Naive thymus-derived CD8-positive, alpha-beta T cell (primary cell): ENCODE results near the gene MRPL14. TPM values are rescaled to one million over a fixed set of nuclear protein-coding genes. Genes with fewer than 3 reads are reported as not detected.

Source experiments
- ATAC-seq, 2 donors: fragments of 150-1000 bp; cut with Tn5 transposase in 1 of 2; sonication (Bioruptor Pico), chemical (Tn5 transposase) in 1 of 2; 1 replicate in 1 of 2; 2 replicates in 1 of 2; pipeline ENCODE4 v1.10.0; 2021; ENCODE audit warnings: mild to moderate bottlenecking in 2 of 2, moderate library complexity in 2 of 2
- POLR2A ChIA-PET: fragments of 350-600 bp; sonication (Branson Sonifier 250); formaldehyde crosslinking; loops from one replicate; lab custom pipeline; 2021; ENCODE audit warnings: antibody characterized with exemption; lab: Charles Lee
- DNase-seq, 10 donors: peaks; one replicate each; pipeline versions ENCODE4 v3.0.0 to v3.0.0-alpha.2; 2020 to 2022
- H3K27ac Mint-ChIP-seq, 10 donors: one replicate each; pipeline ENCODE4 v1.8.0; 2020 to 2022; ENCODE audit warnings: mild to moderate bottlenecking in 10 of 10, mixed read lengths in 10 of 10, moderate library complexity in 4 of 10, inconsistent platforms in 1 of 10
- H3K27me3 Mint-ChIP-seq, 5 donors: one replicate each; pipeline ENCODE4 v1.8.0; 2021 to 2022; ENCODE audit warnings: mixed read lengths in 5 of 5
- H3K36me3 Mint-ChIP-seq, 3 donors: one replicate each; pipeline ENCODE4 v1.8.0; 2020 to 2022; ENCODE audit warnings: mixed read lengths in 3 of 3, mild to moderate bottlenecking in 2 of 3, inconsistent platforms in 1 of 3
- H3K4me1 Mint-ChIP-seq, 4 donors: one replicate each; pipeline ENCODE4 v1.8.0; 2021 to 2022; ENCODE audit warnings: mixed read lengths in 4 of 4
- H3K4me3 Mint-ChIP-seq, 10 donors: one replicate each; pipeline ENCODE4 v1.8.0; 2020 to 2022; ENCODE audit warnings: mild to moderate bottlenecking in 10 of 10, mixed read lengths in 10 of 10, moderate library complexity in 6 of 10, inconsistent platforms in 1 of 10
- H3K9me3 Mint-ChIP-seq, 9 donors: one replicate each; pipeline ENCODE4 v1.8.0; 2020 to 2022; ENCODE audit warnings: mixed read lengths in 9 of 9, mild to moderate bottlenecking in 3 of 9, inconsistent platforms in 1 of 9, moderate library complexity in 1 of 9
- polyA plus RNA-seq, 3 donors: library from polyadenylated mRNA; unstranded; fragments of 300-500 nt; fragmentation: Illumina TruSeq; gene quantifications; one replicate each; pipeline ENCODE4 v1.2.3, GENCODE V29; 2021
- total RNA-seq, 8 experiments: library from RNA in 2 of 8; stranded (reverse) in 2 of 8; gene quantifications; one replicate each; pipeline ENCODE4 v1.2.3 and lab custom pipeline; 2021 to 2026

MRPL14 gene
- total RNA-seq (10 to 100 TPM; 17.0 to 20.4 TPM), polyA plus RNA-seq (10 to 100 TPM; 76.5 to 89.3 (median 80.3) TPM), total RNA-seq (lab: John Stamatoyannopoulos, UW) (3.4 to 57.9 (median 13.1) reads per million in 6 experiments)

DNA sequence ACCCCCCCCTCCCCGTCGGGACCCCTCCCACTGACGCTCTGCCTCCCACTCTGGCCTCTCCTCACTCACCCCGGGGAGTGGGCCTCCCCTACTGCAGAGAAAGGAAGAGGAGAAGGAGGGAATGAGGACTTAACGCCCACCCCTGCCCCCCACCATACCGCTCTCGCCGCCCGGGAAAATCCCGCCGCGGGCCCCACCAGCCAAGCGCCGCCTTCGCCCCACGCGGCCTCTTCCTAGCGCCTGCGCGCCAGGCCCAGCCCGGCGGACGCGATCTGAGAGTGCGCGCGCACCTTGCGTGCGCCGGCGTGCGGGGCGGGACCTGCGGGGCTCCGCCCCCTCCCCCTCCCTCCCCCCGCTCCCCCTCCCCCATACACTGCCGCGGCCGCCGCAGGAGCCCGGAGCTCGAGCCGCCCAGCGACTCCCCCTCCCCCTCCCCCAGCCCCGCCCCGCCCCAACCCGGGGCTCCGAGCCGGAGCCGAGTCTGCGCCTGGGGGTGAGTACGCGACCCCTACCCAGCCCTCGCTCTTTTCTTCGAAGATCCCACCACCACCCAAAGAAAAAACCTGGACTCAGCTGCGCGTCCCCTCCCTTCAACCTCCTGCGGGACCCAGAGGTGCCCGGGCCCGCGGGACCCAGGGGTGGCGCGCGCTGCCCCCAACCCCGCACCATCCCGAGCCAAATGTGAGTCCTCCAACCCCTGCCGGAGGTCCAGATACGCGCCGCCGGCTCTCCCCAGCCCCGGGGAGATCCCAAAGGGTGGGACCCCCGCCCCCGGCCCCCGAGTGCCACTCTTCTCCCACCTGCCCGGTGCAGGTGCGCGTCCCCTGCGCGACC lies at the start of gene MRPL14, which contains the start of gene TMEM63B:
MRPL14 (minus strand) TSS at position 267 of the 834 bp plus-strand sequence. CDS start 10,841 bp downstream, outside the sequence.
TMEM63B (plus strand) TSS at position 369 of the 834 bp plus-strand sequence. CDS start 7,031 bp downstream, outside the sequence.
- H3K27me3 Mint-ChIP-seq, result no peaks in the 10 kb centered on the region
- ATAC-seq, result peak; percentile 89
- peaks cover 0 to 5% (median 0%) of the 10 kb centered on the region in 3 donors for H3K36me3 Mint-ChIP-seq
- POLR2A ChIA-PET, result interaction anchor here (1.4 kb wide), 1 partner anchor 120 kb away, joined by 6 read pairs; the partner anchor contains the start of gene HSP90AB1
- DNase-seq, result peak; percentile 83 to 95 (median 90)
- peak within 1 kb of the TSS; percentile 90 to 99 (median 96) for H3K4me3 Mint-ChIP-seq
- no peaks in the 10 kb centered on the region for H3K9me3 Mint-ChIP-seq
- H3K4me1 Mint-ChIP-seq, result peaks cover 42 to 70% (median 56%) of the 10 kb centered on the region in 4 donors
- peak within 1 kb of the TSS; percentile 88 to 98 (median 96) for H3K27ac Mint-ChIP-seq

DNA sequence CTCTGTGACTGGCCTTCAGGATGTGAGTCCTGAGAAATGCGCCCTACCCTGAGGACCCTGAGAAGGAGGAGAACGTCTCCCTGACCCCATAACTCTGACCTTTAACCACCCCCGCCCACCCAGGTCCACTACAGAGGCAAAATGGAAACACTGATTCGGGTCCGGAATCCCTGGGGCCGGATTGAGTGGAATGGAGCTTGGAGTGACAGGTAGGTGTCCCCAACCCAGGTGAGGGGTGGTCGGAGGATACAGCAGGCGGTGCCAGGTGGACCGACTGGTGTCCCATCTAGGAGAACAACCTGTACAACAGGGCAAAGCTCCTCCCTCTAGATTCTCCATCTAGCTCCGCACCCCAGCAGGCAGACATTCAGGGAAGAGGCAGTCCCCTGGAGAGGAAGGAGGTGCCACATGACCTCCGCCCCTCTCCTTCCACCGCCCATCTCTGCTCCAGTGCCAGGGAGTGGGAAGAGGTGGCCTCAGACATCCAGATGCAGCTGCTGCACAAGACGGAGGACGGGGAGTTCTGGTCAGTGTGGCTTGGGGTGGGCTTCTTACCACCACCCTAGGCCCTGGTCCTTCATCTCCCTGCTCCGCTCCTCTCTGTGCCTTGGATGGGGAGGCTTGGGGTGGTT lies 49.0 kb upstream of the MRPL14 start:
- Mint-ChIP-seq H3K27ac (peak overlapping the region in 6 of 10 donors; percentile 1 to 76 (median 66)), H3K4me1 (peaks cover 10 to 27% (median 19%) of the 10 kb centered on the region in 4 donors), H3K9me3 (no peaks in the 10 kb centered on the region), H3K27me3 (peaks cover 0 to 3% (median 0%) of the 10 kb centered on the region in 5 donors), H3K36me3 (no peaks in the 10 kb centered on the region), H3K4me3 (peak overlapping the region; percentile 11 to 88 (median 72))
- ATAC-seq (no peak), DNase-seq (peak in 1 of 10 donors; percentile 52)
- POLR2A ChIA-PET, result no interaction called here

DNA sequence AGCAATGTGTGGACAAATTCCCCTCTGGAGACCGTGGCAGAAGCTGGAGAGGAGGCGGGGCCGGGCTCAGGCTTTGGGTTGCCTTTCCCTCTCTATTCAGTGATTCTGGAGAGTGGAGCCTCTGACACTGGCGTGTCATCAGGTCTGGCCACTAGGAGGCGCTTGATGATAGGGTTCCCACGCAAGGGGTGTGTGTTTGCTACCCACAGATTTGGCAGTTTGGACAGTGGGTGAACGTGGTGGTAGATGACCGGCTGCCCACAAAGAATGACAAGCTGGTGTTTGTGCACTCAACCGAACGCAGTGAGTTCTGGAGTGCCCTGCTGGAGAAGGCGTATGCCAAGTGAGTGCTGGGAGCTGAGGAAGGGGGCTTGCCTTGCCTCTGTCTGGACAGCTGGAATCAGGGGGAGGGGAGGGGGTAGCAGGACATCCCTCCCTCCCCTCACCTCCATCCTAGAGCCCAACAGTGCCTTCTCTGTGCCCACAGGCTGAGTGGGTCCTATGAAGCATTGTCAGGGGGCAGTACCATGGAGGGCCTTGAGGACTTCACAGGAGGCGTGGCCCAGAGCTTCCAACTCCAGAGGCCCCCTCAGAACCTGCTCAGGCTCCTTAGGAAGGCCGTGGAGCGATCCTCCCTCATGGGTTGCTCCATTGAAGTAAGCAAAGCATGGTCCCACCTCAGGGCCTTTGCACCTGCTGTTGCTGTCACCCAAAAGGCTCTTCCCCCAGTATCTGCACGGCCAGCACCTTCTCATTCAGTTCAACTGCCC lies 45.7 kb upstream of the MRPL14 start:
- no peak overlapping the region for H3K4me3 Mint-ChIP-seq
- peak; percentile 72 to 90 for ATAC-seq
- no peaks in the 10 kb centered on the region for H3K36me3 Mint-ChIP-seq
- POLR2A ChIA-PET, result interaction anchor here (0.8 to 1.0 kb wide), 2 partner anchors 75 to 84 kb away, joined by 4 to 5 read pairs; partner anchors contain the start of gene SLC35B2
- no peaks in the 10 kb centered on the region for H3K9me3 Mint-ChIP-seq
- peaks cover 10 to 26% (median 19%) of the 10 kb centered on the region in 4 donors for H3K4me1 Mint-ChIP-seq
- H3K27ac Mint-ChIP-seq, result peak overlapping the region in 2 of 10 donors; percentile 38 to 76
- DNase-seq, result peak; percentile 60 to 88 (median 71)
- H3K27me3 Mint-ChIP-seq, result peaks cover 0 to 3% (median 0%) of the 10 kb centered on the region in 5 donors

DNA sequence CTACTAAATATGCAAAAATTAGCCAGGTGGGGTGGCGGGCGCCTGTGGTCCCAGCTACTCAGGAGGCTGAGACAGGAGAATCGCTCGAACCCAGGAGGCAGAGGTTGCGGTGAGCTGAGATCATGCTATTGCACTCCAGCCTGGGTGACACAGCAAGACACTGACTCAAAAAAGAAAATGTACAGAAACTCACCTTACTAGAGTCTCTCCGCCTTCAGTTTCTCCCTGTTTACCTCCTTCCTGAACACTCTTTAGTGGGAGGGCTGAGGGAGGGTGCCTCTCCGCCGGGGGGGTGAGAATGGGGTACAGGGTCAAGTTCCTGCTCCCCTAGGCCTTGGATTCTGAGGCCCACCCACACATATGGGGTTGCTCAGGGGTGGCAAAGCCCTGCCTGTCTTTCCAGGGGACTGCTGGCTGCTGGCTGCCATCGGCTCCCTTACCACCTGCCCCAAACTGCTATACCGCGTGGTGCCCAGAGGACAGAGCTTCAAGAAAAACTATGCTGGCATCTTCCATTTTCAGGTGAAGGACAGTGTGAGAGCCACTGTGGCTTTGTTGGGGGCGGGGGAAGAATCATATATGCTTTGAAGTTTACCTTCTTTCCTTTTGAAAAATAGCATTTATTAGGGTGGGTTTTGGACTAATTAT lies 44.8 kb upstream of the MRPL14 start:
- H3K4me3 Mint-ChIP-seq, result peak overlapping the region in 1 of 10 donors; percentile 41
- ATAC-seq (no peak), DNase-seq (peak in 1 of 10 donors; percentile 53)
- peak overlapping the region in 1 of 10 donors; percentile 76 for H3K27ac Mint-ChIP-seq
- H3K4me1 Mint-ChIP-seq, result peaks cover 10 to 19% (median 14%) of the 10 kb centered on the region in 4 donors
- POLR2A ChIA-PET, result interaction anchor here (0.6 kb wide), 1 partner anchor 90 kb away, joined by 3 read pairs; no protein-coding TSS in a partner anchor
- H3K27me3 Mint-ChIP-seq, result peaks cover 0 to 3% (median 0%) of the 10 kb centered on the region in 5 donors
- H3K36me3 Mint-ChIP-seq, result no peaks in the 10 kb centered on the region
- H3K9me3 Mint-ChIP-seq, result no peaks in the 10 kb centered on the region

DNA sequence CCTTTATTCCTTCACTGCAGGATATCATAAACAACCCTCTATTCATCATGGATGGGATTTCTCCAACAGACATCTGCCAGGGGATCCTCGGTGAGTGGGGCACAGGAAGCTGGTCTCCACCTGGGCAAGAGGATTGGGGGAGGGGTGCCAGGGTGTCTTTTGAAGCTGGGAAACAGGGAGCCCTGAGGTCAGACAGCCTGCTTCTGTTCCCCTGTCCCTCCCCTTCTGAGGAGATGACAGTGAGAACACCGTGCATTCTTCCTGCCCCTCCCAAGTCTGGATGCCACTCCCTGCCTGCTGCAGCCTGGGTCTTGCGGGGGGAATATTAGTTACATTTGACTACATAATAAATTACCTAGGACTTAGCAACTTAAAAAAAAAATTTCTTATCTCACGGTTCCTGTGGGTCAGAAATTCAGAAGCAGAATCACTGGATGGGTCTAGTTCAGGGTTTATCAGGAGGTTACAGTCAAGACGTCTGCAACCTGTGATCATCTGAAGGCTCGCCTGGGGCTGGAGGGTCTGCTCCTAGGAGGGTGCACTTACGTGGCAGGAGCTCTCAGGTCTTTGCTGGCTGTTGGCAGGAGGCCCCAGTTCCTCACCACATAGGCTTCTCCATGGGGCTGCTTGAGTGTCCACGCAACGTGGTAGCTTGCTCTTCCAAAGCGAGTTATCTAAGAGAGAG lies 42.8 kb upstream of the MRPL14 start:
- H3K27ac Mint-ChIP-seq, result no peak overlapping the region
- POLR2A ChIA-PET, result interaction anchor here (0.6 kb wide), 2 partner anchors 565 to 1116 kb away, joined by 4 to 5 read pairs; no protein-coding TSS in a partner anchor
- DNase-seq (peak in 1 of 10 donors; percentile 52), ATAC-seq (no peak)
- no peaks in the 10 kb centered on the region for H3K9me3 Mint-ChIP-seq
- no peak overlapping the region for H3K4me3 Mint-ChIP-seq
- H3K27me3 Mint-ChIP-seq, result peaks cover 0 to 5% (median 2%) of the 10 kb centered on the region in 5 donors
- H3K36me3 Mint-ChIP-seq, result no peaks in the 10 kb centered on the region
- peaks cover 2 to 11% (median 8%) of the 10 kb centered on the region in 4 donors for H3K4me1 Mint-ChIP-seq

DNA sequence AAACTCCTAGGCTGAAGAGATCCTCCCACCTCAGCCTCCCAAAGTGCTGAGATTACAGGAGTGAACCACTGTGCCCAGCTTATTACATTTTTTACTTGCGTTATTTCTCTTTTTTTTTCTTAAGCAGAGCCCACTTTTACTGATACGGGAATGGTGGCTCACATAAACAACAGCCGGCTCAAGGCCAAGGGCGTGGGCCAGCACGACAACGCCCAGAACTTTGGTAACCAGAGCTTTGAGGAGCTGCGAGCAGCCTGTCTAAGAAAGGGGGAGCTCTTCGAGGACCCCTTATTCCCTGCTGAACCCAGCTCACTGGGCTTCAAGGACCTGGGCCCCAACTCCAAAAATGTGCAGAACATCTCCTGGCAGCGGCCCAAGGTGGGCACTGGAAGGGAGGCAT lies 41.9 kb upstream of the MRPL14 start:
- peaks cover 2 to 11% (median 9%) of the 10 kb centered on the region in 4 donors for H3K4me1 Mint-ChIP-seq
- H3K9me3 Mint-ChIP-seq, result no peaks in the 10 kb centered on the region
- DNase-seq (no peak), ATAC-seq (no peak)
- no peak overlapping the region for H3K4me3 Mint-ChIP-seq
- H3K27me3 Mint-ChIP-seq, result peaks cover 0 to 9% (median 6%) of the 10 kb centered on the region in 5 donors
- H3K27ac Mint-ChIP-seq, result no peak overlapping the region
- H3K36me3 Mint-ChIP-seq, result no peaks in the 10 kb centered on the region
- POLR2A ChIA-PET, result interaction anchor here (0.6 kb wide), 1 partner anchor 1115 kb away, joined by 5 read pairs; no protein-coding TSS in a partner anchor

DNA sequence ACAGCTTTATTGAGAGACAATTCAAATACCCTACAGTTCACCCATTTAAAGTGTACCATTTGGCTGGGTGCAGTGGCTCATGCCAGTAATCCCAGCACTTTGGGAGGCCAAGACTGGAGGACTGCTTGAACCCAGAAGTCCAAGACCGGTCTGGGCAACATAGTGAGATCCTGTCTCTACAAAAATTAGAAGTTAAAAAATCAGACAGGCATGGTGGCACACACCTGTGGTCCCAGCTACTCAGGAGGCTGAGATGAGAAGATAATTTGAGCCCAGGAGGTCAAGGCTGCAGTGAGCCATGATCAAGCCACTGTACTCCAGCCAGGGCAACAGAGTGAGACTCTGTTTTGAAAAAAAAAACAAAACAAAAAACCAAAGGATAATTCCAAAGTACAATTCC lies 40.3 kb upstream of the MRPL14 start:
- Mint-ChIP-seq H3K4me1 (peaks cover 0 to 7% (median 5%) of the 10 kb centered on the region in 4 donors), H3K4me3 (no peak overlapping the region), H3K9me3 (no peaks in the 10 kb centered on the region), H3K27me3 (peaks cover 6 to 12% (median 9%) of the 10 kb centered on the region in 5 donors), H3K27ac (no peak overlapping the region), H3K36me3 (no peaks in the 10 kb centered on the region)
- no peak for ATAC-seq
- POLR2A ChIA-PET, result no interaction called here
- no peak for DNase-seq

DNA sequence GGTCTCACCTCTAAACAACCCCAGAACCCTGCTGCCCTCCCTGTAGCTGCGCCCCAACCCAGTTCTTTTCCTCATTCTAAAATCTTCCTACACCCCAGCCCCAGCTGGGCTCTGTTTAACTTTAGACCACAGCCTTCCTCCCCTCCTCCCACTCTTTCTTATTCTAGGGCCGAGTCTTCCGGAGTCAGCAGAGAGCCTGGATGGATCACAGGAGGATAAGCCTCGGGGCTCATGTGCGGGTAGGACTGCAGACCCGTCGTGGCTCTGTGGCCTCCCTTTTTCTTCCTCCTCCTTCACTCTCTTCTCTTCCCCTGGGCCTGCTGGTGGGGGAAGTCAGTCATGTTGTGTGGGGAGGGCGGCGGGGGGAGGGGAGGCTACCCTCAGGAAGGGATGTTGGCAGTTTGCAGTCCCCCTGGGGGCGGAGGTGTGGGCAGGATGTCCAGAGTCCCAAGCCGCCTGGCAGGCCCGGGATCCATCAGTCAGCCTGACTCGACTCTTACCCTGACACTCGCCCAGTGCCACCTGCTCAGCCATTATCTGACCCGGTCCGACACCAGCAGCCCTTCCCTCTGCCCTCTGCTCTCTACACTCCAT lies 39.4 kb upstream of the MRPL14 start:
- Mint-ChIP-seq H3K9me3 (no peaks in the 10 kb centered on the region), H3K36me3 (no peaks in the 10 kb centered on the region), H3K27ac (peak overlapping the region in 2 of 10 donors; percentile 4 to 51), H3K4me1 (peaks cover 0 to 4% (median 2%) of the 10 kb centered on the region in 4 donors), H3K4me3 (no peak overlapping the region), H3K27me3 (peaks cover 6 to 15% (median 10%) of the 10 kb centered on the region in 5 donors)
- ATAC-seq (no peak), DNase-seq (no peak)
- POLR2A ChIA-PET, result no interaction called here

DNA sequence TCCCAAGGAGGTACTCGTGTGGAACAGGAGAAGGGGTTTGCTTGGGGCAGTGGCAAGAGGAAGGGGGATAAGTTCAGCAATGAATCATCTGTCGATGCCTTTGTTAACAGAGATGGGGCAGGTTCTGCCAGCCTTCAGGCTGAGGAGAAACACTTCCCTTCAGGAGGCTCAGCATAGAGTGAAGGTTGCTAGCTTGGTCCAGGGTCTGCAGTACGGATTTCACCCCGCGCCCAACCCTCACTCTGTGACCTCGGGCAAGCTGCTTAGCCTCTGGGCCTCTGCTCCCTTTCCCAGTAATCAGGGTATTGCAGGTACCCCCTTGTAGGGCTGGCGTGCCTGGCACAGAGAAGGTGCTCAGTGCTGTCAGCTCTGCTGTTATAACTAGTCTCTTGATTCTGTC lies 38.9 kb upstream of the MRPL14 start:
- DNase-seq (no peak), ATAC-seq (no peak)
- peaks cover 6 to 15% (median 10%) of the 10 kb centered on the region in 5 donors for H3K27me3 Mint-ChIP-seq
- no peaks in the 10 kb centered on the region for H3K36me3 Mint-ChIP-seq
- H3K4me1 Mint-ChIP-seq, result peaks cover 0 to 4% (median 2%) of the 10 kb centered on the region in 4 donors
- POLR2A ChIA-PET, result no interaction called here
- H3K9me3 Mint-ChIP-seq, result no peaks in the 10 kb centered on the region
- H3K4me3 Mint-ChIP-seq, result no peak overlapping the region
- H3K27ac Mint-ChIP-seq, result peak overlapping the region in 1 of 10 donors; percentile 82

DNA sequence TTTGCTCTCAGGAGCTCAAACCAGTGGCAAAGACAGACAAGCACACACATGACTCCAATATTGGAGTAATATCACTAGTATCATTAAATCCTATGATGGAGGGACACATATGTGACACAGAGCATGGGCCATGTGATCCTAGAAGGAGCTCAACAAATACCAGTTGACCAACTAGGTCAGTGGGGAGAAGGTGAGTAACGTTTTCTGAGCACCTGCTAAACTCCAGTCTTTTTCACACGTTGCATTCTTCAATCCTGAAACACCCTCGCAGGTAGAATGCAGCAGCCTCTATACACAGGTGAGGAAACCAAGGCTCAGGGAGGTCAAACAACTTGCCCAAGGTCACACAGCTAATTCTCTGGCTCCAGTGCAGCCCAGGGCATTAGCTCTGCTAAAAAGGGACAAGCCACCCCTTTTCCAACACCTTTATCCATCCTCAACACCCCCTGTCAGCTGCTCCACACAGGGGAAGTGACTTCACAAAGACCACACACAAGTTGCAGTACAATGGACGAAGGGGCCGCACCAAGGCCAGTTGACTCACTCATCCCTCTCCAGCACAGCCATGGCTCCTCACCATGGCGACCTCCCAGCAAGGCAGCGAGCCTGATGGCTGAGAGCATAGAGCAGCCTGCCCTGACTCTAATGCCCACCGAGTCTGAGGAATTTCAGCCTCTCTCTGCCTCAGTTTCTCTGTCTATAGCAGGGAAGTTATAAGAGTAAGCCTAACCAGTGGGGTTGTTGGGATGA lies 35.8 kb upstream of the MRPL14 start:
- ATAC-seq (no peak), DNase-seq (no peak)
- Mint-ChIP-seq H3K27ac (no peak overlapping the region), H3K36me3 (no peaks in the 10 kb centered on the region), H3K27me3 (peaks cover 6 to 15% (median 10%) of the 10 kb centered on the region in 5 donors), H3K4me1 (peaks cover 0 to 4% (median 2%) of the 10 kb centered on the region in 4 donors), H3K9me3 (no peaks in the 10 kb centered on the region), H3K4me3 (no peak overlapping the region)
- POLR2A ChIA-PET, result interaction anchor here (0.7 to 1.3 kb wide), 2 partner anchors 22 to 82 kb away, joined by 3 read pairs; no protein-coding TSS in a partner anchor
